GM21367 (cell line): Measurements from ENCODE around the gene LAMTOR5.
"Not testable (repeated sequence)": the region's sequence is repeated elsewhere in the genome, so short reads cannot be mapped to it uniquely, and the experiment has no call there.

Experiments used
- ATAC-seq: cut with Tn5 transposase; IDR thresholded peaks from one replicate; pipeline ENCODE4 v1.9.1; 2021; ENCODE audit not compliant: unreplicated experiment

LAMTOR5 gene

GRCh38 chr1:110428946-110429345 is 21.5 kb upstream of the LAMTOR5 start:
- no peak for ATAC-seq

DNA sequence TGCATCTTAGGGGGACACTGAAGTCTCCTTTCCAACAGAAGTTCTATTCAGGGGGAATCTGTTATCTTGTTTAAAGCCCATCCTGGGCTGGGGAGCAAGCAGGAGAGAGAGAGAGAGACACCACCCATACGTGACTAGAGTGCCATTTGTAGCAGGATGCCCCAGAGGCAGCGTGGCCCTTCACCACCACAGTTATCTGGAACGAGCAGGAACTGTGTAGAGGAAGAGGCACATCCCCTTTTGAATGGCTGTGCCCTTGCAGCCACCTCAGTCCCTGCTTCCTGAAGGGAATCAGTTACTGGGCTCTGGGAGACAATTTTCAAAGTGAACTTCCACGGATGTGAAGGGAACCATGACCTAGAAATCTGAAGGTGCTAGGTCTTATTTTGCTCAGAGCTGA is 19.4 kb upstream of the LAMTOR5 start:
- no peak for ATAC-seq

GRCh38 chr1:110425612-110426152 is 18.2 kb upstream of the LAMTOR5 start:
- ATAC-seq, result no peak

GRCh38 chr1:110424699-110425611 is 17.5 kb upstream of the LAMTOR5 start:
- no peak for ATAC-seq

GRCh38 chr1:110420874-110421793 is 13.6 kb upstream of the LAMTOR5 start:
- no peak for ATAC-seq

DNA sequence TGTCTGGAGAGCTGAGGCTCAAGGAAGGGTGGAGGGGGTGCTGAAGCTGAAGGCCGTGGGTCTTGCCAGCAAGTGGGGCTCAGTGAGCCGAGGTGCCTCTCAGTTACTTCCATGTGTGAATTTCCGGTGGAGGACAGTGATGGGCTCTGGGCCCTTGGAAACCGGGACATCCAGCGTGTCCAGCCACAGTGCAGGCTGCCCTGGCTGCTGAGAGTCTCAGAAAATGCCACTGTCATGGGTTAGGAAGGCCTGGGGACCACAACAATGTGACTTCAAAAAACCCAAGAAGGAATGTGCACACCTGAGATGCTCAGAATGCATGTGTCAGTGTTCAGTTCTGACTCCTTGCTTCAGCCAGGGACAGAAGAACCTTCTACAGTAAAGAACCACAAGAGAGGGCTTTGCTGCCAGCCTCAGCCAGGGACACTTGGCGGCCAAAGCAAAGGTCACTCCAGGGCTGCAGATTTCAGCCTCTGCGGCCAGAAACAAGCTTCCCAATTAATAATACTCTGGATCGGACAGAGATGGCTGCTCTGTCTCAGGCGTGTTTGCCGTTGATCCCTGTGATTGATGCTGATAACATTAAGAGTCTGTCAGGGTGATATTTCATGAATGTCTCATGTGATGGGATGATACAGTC is 12.6 kb upstream of the LAMTOR5 start:
- no peak for ATAC-seq

DNA sequence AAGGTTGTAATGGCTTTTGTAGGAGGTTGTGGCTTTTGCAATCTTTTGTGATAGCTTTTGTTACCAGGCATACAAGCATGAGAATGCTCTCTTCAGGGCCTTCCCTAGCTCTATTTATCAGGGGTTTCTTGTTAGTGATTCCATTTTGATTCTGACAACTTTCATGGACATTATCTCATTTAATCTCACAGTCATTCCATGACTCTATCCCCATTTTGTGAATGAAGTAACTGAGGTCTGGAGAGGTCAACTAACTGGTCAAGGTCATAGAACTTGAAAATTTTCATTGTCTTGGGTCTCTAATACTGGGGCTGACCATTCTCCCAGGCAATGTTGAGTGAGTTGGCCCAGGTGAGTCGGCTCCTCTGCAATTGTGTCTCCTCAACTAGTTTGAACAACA is 11.2 kb upstream of the LAMTOR5 start:
- no peak for ATAC-seq

- not testable (repeated sequence) for ATAC-seq
Measured at GRCh38 chr1:110413045-110413444, 5.6 kb upstream of the LAMTOR5 start.

DNA sequence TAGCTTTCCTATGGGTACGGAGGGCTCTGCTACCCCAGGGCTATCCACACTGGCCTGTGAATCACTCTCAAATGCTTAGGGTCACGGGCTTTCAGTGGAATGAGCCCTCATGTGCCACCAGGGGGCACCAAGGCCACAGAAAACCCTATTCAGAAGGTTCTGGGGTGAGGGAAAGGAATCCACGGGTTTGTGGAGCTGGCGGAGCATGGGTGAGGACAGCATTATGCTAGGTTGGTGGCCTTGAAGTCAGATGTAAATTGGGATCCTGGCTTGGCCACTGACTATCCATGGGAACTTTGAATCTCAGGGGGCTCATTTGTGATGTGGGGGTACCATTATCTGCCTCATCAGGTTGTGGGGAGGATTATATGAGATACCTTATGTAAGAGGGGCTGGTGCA is 5.1 kb upstream of the LAMTOR5 start:
- ATAC-seq, result no peak

DNA sequence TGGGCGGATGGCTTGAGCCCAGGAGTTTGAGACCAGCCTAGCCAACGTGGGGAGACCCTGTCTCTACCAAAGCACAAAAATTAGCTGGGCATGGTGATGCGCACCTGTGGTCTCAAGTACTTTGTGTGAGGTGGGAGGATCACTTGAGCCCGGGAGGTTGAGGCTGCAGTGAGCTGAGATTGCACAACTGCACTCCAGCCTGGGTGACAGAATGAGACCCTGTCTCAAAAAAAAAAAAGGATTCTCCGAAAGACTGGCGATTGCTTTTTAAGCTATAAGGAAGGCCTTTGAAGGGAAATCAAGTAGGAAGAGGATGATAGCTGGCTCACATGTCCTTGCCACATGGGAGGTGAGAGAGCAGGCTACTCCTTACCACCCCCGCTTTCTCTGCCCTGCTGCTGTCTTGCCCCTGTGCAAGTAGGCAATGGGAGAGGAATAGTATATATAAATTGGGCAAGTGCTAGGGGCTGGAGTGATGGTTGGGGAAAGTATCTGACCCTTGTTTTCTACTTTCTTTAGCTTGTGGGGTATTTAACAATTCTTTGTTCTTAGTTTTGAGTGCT is 3.8 kb upstream of the LAMTOR5 start:
- no peak for ATAC-seq

- no peak for ATAC-seq
Measured at GRCh38 chr1:110409316-110409715, 1.8 kb upstream of the LAMTOR5 start.

DNA sequence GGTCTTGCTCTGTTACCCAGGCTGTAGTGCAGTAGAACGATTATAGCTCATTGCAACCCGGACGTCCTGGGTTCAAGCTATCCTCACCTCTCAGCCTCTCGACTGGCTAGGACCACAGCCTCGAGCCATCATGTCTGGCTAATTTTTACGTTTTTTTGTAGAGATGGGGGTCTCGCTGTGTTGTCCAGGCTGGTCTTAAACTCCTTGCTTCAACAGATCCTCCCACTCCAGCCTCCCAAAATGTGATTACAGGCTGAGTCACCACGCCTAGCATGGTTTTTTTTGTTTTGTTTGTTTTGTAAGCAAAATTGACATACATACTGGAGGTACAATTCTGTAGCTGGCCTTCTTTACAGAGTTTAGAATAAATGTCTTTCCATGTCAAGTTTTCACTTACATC is 994 bp upstream of the LAMTOR5 start:
- ATAC-seq, result no peak

GRCh38 chr1:110406407-110406806 is 1.1 kb downstream of the LAMTOR5 start:
- not testable (repeated sequence) for ATAC-seq

GRCh38 chr1:110404401-110404800 is 3.1 kb downstream of the LAMTOR5 start:
- no peak for ATAC-seq

GRCh38 chr1:110403805-110404204 is 3.7 kb downstream of the LAMTOR5 start:
- ATAC-seq, result no peak

- not testable (repeated sequence) for ATAC-seq
Measured at GRCh38 chr1:110396259-110396958, 11.1 kb downstream of the LAMTOR5 start.

DNA sequence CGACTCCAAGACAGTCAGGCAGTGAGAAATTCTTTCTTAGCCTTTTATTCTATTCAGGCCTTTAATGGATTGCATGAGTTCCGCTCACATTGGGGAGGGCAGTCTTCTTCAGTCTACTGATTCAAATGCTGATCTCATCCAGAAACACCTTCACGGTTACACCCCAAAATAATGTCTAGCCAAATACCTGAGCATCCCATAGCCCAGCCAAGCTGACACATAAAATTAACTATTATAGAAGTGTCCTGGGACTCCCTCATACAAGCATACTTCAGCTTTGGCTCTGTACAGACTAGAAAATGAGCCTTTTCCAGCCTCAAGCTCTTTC is 13.0 kb downstream of the LAMTOR5 start:
- ATAC-seq, result no peak

- ATAC-seq, result no peak
Measured at GRCh38 chr1:110393691-110394492, 13.6 kb downstream of the LAMTOR5 start.

DNA sequence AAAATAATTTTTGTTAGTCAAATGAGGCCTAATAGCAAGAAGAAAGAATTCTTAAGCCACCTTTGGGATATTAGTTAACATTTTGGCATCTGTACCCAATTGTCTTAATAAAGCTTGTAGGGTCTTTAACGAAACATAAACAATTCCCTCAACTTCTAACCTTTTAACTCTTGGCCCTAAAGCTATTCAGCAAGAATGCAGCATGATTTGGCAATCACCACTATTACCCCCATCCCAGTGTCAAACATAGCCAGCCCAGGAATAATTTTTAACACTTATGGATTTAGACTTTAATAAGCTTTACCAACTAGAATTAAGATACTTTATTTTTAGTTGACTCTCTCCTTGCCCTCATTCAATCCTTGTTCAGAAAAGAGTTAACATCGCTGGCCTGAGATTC is 14.2 kb downstream of the LAMTOR5 start:
- no peak for ATAC-seq
